Hindlimb muscle (tissue), 1 donor: ENCODE measurements around the gene DNAJC17. TPM values are rescaled to one million over a fixed set of nuclear protein-coding genes. Genes with fewer than 3 reads are reported as not detected.

Experiments
- DNase-seq: peaks from one replicate; pipeline ENCODE4 v3.0.0-alpha.2; 2013
- polyA plus RNA-seq: library from polyadenylated mRNA; unstranded; fragments of 120-200 nt; gene quantifications from one replicate; pipeline ENCODE4 v1.2.1, GENCODE V29; 2013; ENCODE audit not compliant: insufficient read length

The DNAJC17 gene
- polyA plus RNA-seq, 1 donor: 21.5 TPM

DNA sequence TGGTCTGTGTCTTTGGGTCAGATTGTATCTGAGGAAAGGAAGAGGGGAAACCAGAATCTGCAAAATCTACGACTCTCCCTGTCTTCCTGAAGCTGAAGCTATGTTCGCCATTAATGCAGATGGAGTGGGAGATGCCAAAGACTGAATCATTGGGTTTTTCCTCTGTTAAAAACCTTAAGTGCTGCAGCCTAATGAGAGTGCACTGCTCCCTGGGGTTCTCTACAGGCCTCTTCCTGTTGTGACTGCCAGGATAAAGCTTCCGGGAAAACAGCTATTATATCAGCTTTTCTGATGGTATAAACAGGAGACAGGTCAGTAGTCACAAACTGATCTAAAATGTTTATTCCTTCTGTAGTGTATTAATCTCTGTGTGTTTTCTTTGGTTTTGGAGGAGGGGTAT, 76.2 kb downstream of the DNAJC17 start:
- DNase-seq: peak; percentile 39

DNA sequence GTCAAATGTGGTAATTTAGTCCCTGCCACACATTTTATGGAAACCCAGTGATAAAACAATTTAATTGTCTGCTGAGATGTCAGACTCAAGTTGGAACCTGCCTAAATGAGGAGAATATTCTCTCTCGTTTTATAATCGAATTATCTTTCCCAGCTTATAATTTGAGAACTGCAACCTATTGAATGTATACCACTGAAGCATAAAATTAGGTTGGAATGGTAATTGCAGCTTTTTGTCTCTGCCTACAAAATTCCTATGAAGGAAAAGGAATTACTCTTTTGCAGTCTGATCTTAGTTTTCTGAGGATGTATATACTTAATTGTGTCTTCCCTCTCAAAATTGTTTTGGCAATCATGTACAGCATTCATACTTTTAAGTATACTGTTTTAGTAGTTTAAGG, 83.4 kb downstream of the DNAJC17 start:
- no peak for DNase-seq

DNA sequence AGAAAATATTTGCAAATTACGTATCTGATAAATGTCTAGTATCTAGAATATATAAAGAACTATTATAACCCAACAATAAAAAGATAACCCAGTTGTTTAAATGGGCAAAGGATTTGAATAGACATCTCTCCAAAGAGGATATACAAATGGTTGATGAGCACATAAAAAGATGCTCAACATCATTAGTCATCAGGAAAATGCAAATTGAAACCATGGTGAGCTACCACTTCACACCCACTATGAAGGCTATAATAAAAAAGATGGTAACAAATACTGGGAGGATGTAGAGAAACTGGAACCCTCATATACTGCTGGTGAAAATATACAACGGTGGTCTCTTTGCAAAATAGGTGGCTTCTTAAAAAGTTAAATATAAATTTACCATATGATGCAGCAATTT, 84.3 kb downstream of the DNAJC17 start:
- DNase-seq: no peak

DNA sequence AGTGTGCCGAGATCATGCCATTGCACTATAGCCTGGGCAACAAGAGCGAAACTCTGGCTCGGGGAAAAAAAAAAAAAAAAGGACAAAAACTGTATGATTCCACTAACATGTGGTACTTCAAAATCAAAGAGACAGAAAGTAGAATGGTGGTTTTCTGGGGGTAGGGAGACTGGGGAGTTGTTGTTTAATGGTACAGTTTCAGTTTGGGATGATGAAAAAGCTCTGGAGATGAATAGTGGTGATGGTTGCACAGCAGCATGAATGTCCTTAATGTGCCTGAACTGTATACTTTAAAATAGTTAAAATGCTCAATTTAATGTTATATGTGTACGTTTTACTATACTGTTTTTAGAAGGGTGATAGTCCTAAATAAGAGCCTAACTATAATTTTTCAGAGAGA, 84.9 kb downstream of the DNAJC17 start:
- no peak for DNase-seq

DNA sequence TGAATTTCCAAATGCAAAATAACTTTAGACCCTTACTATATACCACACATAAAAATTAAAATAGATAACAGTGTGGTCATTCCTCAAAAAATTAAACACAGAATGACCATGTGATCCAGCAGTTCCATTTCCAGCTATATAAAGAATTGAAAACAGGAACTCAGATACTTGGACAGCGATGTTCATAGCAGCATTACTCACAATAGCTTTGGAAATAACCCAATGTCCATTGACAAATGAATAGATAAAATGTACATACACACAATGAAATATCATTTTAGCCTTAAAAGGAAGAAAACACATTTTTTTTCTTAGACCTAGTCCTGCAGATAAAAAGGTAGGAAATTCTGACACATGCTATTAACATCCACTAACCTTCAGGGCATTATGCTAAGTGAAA, 85.6 kb downstream of the DNAJC17 start:
- no peak for DNase-seq

DNA sequence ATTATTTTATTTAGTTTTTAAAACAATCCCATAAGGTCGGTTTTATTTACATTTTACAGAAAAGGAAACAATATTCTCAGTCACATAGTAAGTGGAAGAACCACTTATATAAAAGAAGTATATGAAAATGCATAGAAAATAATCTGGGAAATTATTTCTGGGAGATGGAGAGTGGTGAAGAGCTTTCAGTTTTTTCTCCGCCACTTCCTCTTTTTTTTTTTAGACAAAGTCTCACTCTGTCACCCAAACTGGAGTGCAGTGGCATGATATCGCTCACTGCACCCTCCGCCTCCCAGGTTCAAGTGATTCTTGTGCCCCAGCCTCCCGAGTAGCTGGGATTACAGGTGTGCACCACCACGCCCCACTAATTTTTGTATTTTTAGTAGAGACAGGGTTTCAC, 91.1 kb downstream of the DNAJC17 start:
- DNase-seq: no peak

Other genes with a start within 250 kb of the DNAJC17 start
- gene CCDC32, start 242.4 kb downstream of the DNAJC17 start, polyA plus RNA-seq: 21.0 TPM
- 10.5 TPM for gene RPUSD2, start 238.2 kb downstream of the DNAJC17 start, polyA plus RNA-seq
- 9.0 TPM for gene KNL1, start 213.2 kb downstream of the DNAJC17 start, polyA plus RNA-seq
- gene RAD51, start 112.3 kb downstream of the DNAJC17 start, polyA plus RNA-seq: 6.1 TPM
- 24.4 TPM for gene RMDN3, start 52.2 kb downstream of the DNAJC17 start, polyA plus RNA-seq
- 4.7 TPM for gene GCHFR, start 43.4 kb downstream of the DNAJC17 start, polyA plus RNA-seq
- gene C15orf62, start 37.5 kb downstream of the DNAJC17 start, polyA plus RNA-seq: 1.4 TPM
- gene ZFYVE19, start 384 bp downstream of the DNAJC17 start, polyA plus RNA-seq: 20.3 TPM
- not detected for gene PPP1R14D, start 21.2 kb upstream of the DNAJC17 start, polyA plus RNA-seq
- gene SPINT1, start 36.6 kb upstream of the DNAJC17 start, polyA plus RNA-seq: 1.3 TPM
- 0.30 TPM for gene RHOV, start 66.8 kb upstream of the DNAJC17 start, polyA plus RNA-seq
- gene VPS18, start 87.0 kb upstream of the DNAJC17 start, polyA plus RNA-seq: 9.6 TPM
- gene DLL4, start 121.9 kb upstream of the DNAJC17 start, polyA plus RNA-seq: 16.7 TPM
- 3.1 TPM for gene CHAC1, start 146.0 kb upstream of the DNAJC17 start, polyA plus RNA-seq